NCI-H446 (cell line): ENCODE measurements around the gene UBR3.
"Not testable (repeated sequence)": the region's sequence is repeated elsewhere in the genome, so short reads cannot be mapped to it uniquely, and the experiment has no call there.

Experiments used
- DNase-seq, 2 experiments: peaks; one replicate each; lab custom pipeline; 2025; lab: John Stamatoyannopoulos, UW

Gene UBR3

GRCh38 chr2:170113168-170113894, 286.1 kb downstream of the UBR3 start:
- DNase-seq = no peak

- DNase-seq = no peak
Observed at GRCh38 chr2:170115501-170116229, 288.4 kb downstream of the UBR3 start.

GRCh38 chr2:170118641-170119040, 291.4 kb downstream of the UBR3 start:
- no peak for DNase-seq

DNA sequence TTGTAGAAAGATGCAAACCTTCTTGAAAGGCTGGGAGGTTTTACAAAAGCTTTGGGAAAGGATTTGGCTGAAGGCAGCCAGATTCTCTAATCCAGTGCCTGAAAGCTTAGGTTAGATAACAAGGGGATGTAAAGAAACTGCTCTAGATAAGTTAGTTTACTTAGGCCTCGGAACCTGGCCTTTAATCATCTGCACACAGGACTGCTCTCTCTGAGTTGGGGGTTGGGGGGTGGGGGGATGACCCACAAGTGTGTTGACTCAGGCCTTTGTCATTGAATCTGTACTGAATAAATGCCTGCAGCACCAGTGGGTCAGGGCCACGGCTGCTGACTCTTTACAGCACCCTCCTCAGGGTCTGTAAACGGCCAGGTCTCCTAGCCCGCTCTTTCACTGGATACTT, 292.1 kb downstream of the UBR3 start:
- DNase-seq = not testable (repeated sequence)

GRCh38 chr2:170121689-170122088, 294.4 kb downstream of the UBR3 start:
- DNase-seq = no peak

- DNase-seq = no peak
Observed at GRCh38 chr2:170122883-170123547, 295.8 kb downstream of the UBR3 start.

DNA sequence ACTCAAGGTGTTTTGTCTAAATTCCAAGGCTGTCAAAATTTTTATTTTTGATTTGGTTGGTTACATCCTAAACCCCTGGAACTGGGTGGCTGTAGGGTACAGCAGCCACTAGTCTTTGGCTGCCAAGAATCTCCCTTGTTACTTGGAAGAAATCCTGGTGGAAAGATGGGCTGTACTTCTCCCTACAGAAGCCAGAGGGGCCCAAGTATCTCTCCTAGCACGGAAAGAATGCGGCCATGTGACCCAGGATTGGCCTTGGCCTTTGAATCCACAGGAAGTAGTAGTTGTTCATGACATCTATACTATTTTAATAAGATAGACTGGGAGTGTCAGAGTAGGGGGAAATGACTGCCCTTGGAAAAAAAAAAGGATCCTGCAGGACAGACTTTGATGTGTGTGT, 296.3 kb downstream of the UBR3 start:
- peak in 1 of 2 experiments; percentile 15 for DNase-seq

DNA sequence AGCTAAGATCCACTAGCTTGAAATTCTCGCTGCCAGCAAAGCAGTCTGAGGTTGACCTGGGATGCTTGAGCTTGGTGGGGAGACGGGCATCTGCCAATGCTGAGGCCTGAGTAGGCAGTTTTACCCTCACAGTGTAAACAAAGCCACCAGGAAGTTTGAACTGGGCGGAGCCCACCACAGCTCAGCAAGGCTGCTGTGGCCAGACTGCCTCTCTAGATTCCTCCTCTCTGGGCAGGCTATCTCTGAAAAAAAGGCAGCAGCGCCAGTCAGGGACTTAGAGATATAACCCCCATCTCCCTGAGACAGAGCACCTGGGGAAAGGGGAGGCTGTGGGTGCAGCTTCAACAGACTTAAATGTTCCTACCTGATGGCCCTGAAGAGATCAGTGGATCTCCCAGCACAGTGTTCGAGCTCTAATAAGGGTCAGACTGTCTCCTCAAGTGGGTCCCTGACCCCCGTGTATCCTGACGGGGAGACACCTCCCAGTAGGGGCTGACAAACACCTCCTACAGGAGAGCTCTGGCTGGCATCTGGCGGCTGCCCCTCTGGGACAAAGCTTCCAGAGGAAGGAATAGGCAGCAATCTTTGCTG, 299.0 kb downstream of the UBR3 start:
- DNase-seq = not testable (repeated sequence)
